ENCODE results near the gene PPIL4.

- TF ChIP-seq CTCF (conservative IDR thresholded peaks at IDR 0.05; ENCODE audit: low read depth, low read length) (no peak), EZH2 (IDR thresholded peaks at IDR 0.05; ENCODE audit: borderline replicate concordance, low read depth, low read length, poor library complexity, severe bottlenecking) (no peak)
Observed at GRCh38 chr6:149478631-149479314, 67.1 kb downstream of the PPIL4 start.

All from A673 (cell line).